ENCODE data around the gene CLIC3.

CLIC3 gene

GRCh38 chr9:136945333-136946227, 50.8 kb downstream of the CLIC3 start:
- Histone ChIP-seq H3K27me3 (ENCODE audit: control insufficient read depth, insufficient read depth, low read length) (no peaks in the 10 kb centered on the region), H3K4me3 (ENCODE audit: low read length) (no peak overlapping the region), H3K27ac (ENCODE audit: low read length) (no peak overlapping the region), H3K9me3 (ENCODE audit: control insufficient read depth, insufficient read depth, low read length) (no peaks in the 10 kb centered on the region), H3K36me3 (ENCODE audit: control insufficient read depth, insufficient read depth, low read length) (peaks cover 18% of the 10 kb centered on the region), H3K4me1 (ENCODE audit: control insufficient read depth, insufficient read depth, low read length) (peaks cover 5% of the 10 kb centered on the region; the same call in 1 of the 2 replicates)
- WGBS (ENCODE audit: insufficient coverage, insufficient read length) = no CpG with 5 or more reads among the region's 30 CpGs
- DNase-seq (ENCODE audit: low read depth, low spot score) = no peak

Data from iPS DF 6.9 (cell line).